HTERT RPE-1 (cell line): ENCODE measurements around the gene TNS4.

ENCODE experiments used
- in situ Hi-C: fragments of 300-500 bp; cut with MboI; formaldehyde crosslinking; loops from 4 replicates; pipeline ENCODE4 v1.14.3; 2020; ENCODE audit warnings: low sequenced_read_pairs

TNS4 gene

GRCh38 chr17:40473573-40474365 is 27.7 kb downstream of the TNS4 start:
- in situ Hi-C loops = no loop called here

DNA sequence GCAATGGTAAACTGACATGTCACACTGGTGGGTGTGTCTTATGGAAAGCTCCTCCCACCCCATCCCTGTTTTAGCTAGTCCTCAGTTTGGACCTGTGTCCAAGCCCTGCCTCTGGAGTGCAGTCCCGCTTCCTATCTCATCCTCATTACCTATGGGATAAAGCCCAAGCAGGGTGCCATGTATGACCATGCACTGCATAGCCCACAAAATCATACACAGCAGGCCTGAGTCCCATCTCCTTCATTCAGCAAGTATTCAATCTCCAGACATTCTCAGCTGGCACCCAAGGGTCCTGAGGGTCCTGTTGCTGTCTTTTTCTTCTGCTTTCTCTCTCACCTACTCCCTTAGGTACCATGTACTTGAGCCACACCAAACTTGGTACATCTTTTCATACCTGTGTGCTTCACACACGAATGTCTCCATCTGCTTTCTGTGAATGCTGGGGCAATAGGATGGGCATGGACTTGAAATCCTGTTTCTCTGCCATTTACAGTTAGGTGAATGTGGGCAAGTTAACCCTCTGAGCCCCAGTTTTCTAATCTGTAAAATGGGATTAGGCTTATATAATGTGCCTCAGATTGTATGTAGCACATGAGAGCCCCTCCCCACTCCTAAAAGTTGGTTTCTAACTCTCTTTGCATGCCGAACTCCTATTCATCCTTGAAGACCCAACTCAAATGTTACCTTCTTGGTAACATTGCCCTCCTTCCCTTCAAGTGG is 28.5 kb downstream of the TNS4 start:
- in situ Hi-C loops = no loop called here

DNA sequence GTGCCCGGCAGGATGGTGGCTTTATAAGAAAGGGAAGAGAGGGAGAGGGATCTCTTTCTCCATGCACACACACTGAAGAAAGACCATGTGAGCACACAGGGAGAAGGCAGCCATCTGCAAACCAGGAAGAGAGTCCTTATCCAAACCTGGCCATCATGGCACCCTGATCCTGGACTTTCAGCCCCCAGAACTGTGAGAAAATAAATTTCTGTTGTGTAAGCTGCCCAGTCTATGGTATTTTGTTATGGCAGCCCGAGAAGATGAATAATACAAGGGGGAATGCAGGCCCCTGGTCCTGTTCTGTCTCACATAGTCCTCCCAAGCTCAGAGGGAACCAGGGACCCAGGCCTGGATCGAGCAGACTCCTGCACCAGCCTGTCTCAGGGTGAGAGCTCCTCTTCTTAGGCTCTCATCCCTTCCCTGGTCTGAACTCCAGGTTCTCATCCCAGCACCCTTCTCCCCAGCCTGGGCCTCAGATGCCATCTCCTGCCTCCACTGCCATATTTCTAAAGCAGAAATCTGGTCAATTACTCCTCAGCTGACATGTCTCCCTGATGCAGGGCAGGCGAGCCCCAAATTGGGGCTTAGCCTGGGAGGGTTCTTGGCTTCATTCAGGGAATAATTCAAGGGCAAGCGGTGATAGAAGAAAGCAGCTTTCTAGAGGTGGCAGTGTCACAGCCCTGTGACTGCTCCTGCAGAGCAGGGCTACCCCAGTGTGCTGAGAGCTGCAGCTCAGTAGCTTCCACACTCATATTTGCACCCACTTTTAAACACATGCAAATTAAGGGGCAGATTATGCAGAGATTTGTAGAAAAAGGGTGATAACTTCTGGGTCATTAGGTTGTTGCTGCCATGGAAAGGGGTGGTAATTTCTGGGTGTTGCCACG is 29.3 kb downstream of the TNS4 start:
- in situ Hi-C loops = no loop called here

GRCh38 chr17:40470932-40471828 is 30.2 kb downstream of the TNS4 start:
- in situ Hi-C loops = no loop called here

DNA sequence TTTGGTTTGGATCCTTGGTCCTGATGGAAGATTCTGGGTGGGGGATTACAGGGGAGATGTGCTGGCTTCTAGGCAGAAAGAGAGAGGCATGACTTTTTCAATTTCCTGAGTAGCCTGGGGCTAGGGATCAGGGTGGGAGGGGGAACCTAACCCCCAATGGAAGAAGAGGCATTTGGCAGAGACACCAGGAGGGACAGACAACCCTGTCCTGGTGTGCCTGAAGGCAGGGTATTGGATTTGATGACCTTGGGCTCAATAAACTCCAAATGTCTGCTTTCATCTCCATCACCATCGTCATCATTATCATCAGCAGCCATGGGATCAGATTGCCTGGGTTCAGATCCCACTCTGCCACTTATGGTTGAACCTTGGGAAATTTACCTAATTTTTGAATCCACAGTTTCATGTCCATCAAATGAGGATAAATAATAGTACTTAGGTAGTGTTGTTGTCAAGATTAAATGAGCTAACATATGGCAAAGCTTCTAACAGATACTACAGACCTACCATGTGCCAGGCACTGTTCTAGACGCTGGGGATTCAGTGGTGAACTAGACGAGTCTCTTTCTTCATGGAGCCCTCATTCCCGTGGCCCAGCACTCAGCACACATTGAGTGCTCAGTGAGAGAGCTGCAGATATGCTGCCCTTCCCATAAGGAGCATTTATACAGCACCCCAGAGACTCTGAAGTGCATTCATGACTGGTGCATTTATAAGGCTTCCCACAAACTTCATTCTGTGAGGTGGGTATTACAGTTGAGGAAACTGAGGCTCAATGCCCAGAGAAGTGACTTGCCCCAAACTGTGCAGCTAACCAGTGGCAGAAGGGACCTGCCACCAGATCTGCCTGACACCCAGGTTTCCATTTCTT is 31.4 kb downstream of the TNS4 start:
- in situ Hi-C loops = no loop called here

DNA sequence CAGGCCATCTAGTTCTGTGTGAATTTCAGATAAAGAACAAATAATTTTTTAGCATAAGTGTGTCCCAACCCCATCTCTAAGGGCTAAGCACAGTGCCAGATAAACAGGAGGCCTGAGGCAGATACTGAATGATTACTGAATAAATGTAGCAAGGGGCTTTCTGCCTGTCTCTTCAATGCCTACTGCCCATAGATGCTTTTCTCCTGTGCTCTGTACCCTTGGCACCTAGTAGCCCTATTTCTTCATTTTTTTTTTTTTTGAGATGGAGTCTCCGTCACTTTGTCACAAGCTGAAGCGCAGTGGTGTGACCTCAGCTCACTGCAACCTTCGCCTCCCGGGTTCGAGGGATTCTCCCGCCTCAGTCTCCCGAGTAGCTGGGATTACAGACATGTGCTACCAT is 32.9 kb downstream of the TNS4 start:
- in situ Hi-C loops = no loop called here

GRCh38 chr17:40467281-40467867 is 34.0 kb downstream of the TNS4 start:
- in situ Hi-C loops = no loop called here

- in situ Hi-C loops = no loop called here
Measured at GRCh38 chr17:40466298-40466971, 35.0 kb downstream of the TNS4 start.

GRCh38 chr17:40464392-40464855 is 37.0 kb downstream of the TNS4 start:
- in situ Hi-C loops = no loop called here

GRCh38 chr17:40463122-40463550 is 38.3 kb downstream of the TNS4 start:
- in situ Hi-C loops = no loop called here

DNA sequence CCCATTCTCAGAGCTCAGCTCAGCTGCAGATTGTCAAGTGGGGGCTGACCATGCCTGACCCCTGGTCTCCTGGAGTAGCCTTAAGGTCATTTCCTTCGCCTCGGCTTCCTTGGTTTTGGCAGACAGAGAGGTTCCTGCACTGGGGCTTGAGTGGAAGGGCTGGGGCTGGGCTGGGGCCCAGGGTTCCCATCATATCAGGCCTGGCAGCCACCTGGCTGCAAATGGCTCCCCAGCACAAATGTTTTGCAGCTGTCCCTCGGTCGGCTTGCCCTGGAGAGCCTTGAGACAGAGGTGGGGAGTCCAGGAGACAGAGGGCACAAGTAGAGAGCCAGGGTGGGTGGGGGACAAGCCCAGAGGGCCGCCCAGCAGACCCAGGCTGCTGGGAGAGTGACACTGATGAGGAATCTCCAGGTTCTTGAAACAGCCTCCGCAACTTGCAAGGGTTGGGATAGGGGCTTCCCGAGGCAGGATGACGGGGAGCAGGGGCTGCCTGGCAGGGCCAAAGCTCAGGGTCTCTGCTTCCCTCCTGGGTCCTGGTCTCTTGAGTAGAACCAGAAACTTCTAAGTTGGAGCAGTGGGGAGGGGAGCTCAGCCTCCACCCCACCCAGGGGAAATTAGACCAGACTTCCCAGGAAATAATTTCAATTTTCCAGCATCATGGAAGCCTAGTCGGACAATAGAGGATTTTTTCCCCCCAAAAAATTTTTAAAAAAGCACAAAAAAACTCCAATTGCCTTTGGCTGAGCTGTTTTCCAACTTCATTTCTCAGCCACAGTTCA is 38.9 kb downstream of the TNS4 start:
- in situ Hi-C loops = no loop called here

GRCh38 chr17:40461732-40462342 is 39.6 kb downstream of the TNS4 start:
- in situ Hi-C loops = no loop called here

DNA sequence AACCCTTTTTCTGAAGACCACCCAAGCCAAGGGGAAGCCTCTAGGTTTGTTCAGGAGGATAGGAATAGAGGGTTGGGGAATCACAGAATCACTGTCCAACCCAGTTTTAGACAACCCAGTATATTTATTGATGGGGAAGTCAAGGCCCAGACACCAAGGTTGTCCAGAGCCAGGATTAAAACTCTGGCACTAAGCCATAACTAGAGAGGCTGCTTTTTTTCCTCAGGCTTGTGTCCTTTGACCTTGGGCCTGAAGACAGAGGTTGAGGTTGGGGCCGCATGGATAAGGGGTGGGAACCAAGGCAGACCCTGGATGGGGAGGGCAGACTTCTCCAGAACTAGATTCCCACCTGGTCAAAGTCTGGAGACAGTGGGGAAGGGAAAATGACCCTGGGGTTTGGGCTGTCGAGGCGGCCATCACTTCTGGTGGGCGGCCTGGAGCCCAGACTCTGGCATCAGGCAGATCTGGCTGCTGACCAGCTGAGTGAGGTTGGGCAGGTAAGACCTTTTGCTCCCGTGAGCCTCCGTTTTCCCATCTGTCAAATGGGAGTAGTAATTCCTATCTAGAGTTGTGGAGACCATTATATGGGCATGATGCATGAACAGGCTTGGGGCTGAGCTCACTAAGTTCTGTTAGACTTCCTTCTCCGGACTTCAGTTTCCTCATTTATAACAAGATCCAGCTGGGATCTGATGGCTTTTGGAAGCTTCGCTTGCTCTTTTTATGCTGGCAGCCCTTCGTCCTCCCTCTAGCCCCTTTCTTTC is 40.3 kb downstream of the TNS4 start:
- in situ Hi-C loops = no loop called here

- in situ Hi-C loops = no loop called here
Measured at GRCh38 chr17:40460604-40460967, 40.8 kb downstream of the TNS4 start.

GRCh38 chr17:40459636-40460603 is 41.5 kb downstream of the TNS4 start:
- in situ Hi-C loops = no loop called here
